Raji (cell line): ENCODE measurements around the gene SPRR3.

Experiments
- POLR2A ChIP-seq: IDR thresholded peaks from 2 replicates; pipeline ENCODE4 v1.6.1; 2011; ENCODE audit warnings: low read depth, low read length, control low read depth; ENCODE audit not compliant: insufficient read depth

The SPRR3 gene

GRCh38 chr1:152972196-152972886 lies 29.2 kb upstream of the SPRR3 start:
- no peak for TF ChIP-seq POLR2A

GRCh38 chr1:152976688-152977087 lies 24.9 kb upstream of the SPRR3 start:
- no peak for TF ChIP-seq POLR2A

DNA sequence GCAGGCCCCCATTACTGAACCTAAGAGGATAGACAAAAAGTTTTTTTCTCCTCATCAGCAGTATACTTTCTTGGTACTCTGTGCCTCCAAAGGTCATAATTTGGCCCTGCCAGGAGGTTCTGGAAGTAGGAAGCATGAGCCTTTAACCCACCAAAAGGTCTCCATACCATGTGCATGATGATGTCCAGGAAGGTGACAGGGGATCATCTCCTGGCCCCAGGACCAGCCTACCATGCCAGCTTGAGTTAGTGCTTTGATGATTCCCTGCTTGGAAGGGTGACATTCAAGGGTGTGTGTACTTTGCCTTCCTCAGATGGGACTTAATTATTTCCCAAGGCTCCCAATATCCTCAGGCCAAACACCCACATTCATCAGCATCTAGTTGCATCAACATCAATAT lies 23.9 kb upstream of the SPRR3 start:
- no peak for TF ChIP-seq POLR2A

- TF ChIP-seq POLR2A: no peak
Observed at GRCh38 chr1:152980676-152981075, 20.9 kb upstream of the SPRR3 start.

- TF ChIP-seq POLR2A: no peak
Observed at GRCh38 chr1:152981146-152981871, 20.2 kb upstream of the SPRR3 start.

DNA sequence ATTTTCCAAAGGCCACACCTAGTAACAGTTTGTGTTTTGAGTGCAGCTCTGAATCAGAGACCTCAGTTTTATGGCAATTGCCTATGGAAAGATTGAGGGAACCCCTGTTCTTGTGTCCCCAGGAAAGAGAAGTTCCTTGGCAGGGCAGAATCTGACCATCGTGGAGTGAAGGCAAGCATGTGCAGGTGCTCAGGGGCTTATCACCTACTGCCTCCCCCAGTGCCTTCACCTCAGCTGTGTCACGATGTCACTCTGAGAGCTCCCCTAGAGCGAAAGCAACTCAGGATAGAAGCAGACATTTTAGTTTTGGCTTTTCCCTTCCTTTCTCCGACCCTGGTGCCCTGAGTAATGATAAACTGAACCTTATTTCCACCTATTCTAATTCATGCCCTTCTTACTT lies 19.5 kb upstream of the SPRR3 start:
- TF ChIP-seq POLR2A: no peak

DNA sequence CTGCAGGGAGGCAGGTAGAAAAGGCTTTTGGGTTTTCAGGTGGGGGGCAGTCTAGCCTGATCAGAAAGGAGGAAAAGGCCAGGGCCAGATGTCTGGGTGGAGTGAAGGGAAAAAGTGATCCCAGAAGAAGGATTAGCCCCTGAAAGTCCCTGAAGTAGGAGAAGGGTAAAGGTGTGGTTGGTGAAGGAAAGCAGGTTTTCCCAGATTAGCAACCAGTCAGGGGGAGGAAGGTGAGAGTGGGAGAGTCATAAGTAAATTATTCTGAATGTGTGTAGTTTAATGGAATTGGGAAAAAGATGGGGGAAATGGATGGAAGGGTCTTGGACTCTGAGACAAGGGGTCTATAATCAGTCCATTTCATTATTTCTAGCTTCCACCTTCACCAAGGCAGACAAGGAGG lies 18.3 kb upstream of the SPRR3 start:
- no peak for TF ChIP-seq POLR2A

DNA sequence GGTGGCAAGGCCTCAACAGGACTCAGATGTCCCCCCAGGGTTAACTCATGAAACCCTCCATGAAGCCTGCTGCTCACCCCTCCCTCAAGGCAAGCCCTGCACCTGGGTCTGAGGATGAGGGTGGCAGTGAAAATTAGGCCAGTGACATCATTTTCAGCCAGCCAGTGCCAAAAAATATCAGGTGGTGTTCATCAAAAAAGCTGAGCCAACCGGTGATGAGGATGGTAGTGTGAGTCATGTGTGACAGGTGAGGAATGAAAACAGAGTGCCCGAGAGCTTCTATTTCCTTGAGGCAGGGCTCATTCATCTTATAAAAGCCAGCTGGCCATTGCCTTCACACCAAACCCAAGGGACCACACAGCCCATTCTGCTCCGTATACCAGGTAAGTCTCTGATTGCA lies 17.8 kb upstream of the SPRR3 start, which contains the start of gene SPRR1A:
SPRR1A (plus strand) TSS at position 339 of the 400 bp plus-strand sequence. CDS start 1,150 bp downstream, outside the sequence.
- no peak for TF ChIP-seq POLR2A

DNA sequence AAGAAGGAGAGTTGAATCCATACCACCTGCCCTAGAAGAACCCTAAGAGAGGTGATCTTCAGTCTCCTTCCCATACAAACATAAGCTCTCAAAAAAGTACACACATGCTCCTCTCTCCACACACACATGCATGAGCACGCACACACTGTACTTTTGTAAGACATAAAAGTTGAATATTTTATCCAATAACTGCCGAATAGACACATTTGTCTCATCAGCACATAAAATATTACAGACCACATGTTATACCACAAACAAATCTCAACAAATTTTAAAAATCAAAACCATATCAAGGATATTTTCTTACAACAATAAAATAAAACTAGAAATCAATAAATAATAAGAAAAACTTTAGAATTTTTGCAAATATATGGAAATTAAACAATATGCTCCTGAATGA lies 15.0 kb upstream of the SPRR3 start:
- TF ChIP-seq POLR2A: no peak

DNA sequence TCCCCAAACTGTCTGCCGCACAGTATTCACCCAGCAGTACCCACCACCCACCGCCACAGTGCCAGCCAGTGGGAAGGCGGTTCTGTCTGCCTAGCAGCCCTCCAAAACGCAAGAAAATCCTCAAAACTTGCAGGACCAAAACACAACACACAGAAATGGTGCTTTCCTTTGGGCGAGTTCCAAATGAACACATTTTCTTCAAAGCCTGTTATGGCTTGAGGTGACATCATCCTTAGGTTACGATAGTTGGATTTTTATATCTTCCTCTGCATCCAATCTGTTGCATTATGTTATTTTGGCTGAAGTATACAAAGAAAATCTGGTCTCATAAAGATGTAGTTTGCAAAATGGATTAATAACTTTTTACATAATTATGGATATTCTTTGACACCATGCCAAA lies 8.4 kb upstream of the SPRR3 start:
- no peak for TF ChIP-seq POLR2A

- TF ChIP-seq POLR2A: no peak
Observed at GRCh38 chr1:152995842-152996241, 5.7 kb upstream of the SPRR3 start.

DNA sequence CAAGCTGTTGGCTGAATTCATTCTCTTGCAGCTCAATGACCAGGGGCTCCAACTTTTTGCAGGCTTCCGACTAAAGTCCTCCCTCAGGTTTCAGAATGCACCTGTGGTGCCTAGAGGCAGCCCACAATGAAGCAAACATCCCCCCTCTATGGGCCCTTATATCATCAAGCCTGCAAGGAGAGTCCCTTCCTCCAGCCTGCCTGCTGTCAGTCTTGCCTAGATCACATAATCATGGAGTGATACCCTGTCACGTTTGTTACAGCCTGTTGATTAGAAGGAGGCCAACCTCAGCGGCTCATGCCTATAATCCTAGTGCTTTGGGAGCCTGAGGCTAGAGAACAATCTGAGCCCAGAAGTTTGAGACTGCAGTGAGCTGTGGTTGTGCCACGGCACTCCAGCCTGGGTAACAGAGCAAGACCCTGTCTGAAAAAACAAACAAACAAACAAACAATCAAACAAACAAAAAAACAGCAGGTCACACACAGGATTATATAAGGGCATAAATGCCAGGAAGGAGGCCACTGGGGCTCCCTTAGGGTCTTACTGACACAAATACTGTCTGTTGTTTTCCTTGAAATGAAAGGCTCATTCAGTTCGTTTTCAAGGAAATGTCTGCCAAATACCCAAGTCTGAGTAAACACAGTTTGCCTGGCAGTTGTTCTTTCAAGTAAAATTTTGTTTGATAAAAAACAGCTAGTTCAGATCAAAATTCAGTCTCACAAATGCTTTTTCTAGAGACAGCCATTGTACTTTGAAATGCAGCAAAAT lies 4.7 kb upstream of the SPRR3 start:
- TF ChIP-seq POLR2A: no peak

DNA sequence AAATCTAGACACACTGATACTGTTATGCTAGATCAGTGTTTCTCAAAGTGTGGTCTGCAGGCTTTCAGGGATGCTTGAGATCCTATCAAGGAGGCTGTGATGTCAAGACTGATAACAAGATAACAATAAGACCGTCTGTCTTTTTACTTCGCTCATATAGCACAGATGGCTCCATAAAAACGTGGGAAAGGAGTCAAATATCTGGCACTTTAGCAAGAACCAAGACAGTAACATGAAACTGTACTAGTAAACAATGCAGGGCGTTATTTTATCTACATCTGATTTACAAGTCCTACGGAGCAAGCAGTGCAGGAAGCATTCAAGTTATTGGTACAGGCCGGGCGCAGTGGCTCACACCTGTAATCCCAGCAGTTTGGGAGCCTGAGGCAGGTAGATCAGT lies 3.6 kb upstream of the SPRR3 start:
- no peak for TF ChIP-seq POLR2A

- TF ChIP-seq POLR2A: no peak
Observed at GRCh38 chr1:152998476-152998875, 3.1 kb upstream of the SPRR3 start.

- TF ChIP-seq POLR2A: no peak
Observed at GRCh38 chr1:152999818-153000217, 1.7 kb upstream of the SPRR3 start.

- no peak for TF ChIP-seq POLR2A
Observed at GRCh38 chr1:153000294-153000693, 1.3 kb upstream of the SPRR3 start.
